HG03025 (cell line): ENCODE measurements around the gene CERS1.

Experiments
- ATAC-seq: cut with Tn5 transposase; IDR thresholded peaks from one replicate; pipeline ENCODE4 v1.9.1; 2021; ENCODE audit warnings: mild to moderate bottlenecking, moderate library complexity; ENCODE audit not compliant: unreplicated experiment, low FRiP score

The CERS1 gene

DNA sequence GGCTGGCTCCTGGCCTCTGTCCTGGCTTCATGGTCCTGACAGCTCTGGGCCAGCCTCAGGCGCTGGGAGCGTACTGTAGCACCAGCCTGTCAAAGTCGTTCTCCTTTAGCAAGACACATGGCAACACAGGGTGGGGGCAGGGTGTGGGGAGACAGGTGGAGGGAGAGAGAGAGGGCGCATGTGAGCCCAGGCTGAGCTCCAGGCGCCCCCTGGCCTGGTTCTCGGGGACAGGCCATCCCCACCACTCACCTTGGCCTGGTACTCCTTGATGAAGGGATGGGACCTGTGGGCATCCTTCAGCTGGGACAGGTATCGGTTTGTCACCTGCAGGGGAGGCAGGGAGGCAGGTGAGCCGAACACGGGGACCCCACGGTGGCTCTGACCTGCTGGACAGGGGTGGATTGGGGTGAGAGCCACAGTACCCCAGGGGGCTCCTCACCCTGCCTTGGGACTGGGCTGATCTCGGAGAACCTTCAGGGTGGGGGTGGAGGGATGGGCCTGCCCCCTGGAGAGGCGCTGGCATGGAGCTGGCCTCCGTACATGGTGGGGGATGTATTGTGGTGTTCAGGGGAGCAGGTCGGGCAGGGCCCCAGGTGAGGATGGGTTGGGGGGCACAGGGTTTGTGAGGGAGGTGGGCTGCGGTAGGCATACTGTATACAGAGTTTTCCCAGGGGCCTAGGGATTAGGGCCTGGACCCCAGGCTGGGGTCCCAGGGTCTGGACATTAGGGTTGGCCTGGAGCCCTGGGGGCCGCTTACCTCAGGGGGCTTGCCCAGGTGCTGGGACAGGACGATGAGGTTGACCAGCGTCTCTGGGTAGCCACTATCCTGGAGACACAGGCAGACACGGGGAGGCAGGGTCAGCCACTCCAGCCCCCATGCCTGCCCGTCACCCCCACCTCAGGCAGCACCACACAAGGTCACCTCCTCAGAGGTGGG lies 3.9 kb upstream of the CERS1 start:
- no peak for ATAC-seq

DNA sequence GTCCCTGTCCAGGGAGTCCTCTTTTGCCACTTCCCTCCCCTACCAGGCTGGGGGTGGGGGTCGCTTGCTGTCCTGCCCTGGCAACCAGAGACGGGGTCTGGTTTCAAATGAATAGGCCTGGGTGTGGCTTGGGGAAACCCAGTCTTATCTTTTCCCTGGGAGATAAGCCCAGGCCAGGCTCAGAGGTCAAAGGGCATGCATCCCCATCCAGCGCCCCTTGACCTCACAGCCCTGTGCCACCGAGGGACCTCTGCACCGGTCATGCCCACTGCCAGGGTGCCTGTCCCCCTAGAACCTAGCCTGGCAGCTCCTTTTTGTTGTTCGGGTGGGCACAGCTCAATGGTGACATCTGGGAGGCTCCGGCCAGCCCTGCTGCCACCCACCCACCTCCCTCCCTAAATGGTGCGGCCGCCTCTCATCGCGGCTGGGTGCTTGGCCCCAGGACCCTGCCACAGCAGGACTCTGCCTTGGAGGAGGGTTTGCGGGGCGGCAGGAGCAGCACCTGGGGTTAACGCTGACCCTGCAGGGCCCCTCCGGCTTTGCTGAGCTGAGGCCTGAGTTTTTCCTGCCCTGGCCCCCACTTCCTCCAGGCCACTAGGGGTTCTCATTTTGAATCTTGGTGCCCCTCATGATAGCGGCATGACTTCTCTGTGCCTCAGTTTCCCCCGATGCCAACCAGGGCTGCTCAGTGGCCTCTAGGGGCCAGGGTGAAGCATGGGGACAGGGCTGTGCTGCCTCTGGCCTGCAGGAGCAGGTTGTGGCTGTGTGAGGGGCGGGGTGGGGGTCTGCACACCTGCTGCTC lies 2.9 kb upstream of the CERS1 start:
- no peak for ATAC-seq

DNA sequence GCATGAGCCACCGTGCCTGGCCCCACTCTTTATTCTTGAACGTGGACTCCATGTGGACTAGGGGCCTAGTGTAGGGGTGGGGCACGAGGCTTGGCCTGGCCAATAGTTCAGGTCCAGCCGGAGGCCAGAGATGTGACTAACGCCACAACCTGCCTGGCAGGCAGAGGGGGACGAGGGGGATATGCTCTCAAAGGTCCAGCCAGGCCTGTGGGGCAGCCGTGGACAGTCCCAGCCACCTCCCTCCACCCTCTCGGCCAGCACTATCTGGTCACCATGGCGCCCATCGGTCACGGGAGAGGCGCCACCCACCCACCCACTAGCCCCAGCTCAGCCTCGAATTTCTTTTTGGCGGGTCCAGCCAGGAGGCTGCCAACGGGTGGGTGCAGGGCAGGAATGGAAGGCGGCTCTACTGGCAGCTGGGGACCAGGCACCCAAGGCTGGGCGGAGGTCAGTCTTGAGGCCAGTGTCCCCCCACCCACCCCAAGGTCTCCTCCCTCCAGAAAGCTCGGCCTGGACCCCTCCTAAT lies 2.2 kb upstream of the CERS1 start:
- ATAC-seq, result no peak

DNA sequence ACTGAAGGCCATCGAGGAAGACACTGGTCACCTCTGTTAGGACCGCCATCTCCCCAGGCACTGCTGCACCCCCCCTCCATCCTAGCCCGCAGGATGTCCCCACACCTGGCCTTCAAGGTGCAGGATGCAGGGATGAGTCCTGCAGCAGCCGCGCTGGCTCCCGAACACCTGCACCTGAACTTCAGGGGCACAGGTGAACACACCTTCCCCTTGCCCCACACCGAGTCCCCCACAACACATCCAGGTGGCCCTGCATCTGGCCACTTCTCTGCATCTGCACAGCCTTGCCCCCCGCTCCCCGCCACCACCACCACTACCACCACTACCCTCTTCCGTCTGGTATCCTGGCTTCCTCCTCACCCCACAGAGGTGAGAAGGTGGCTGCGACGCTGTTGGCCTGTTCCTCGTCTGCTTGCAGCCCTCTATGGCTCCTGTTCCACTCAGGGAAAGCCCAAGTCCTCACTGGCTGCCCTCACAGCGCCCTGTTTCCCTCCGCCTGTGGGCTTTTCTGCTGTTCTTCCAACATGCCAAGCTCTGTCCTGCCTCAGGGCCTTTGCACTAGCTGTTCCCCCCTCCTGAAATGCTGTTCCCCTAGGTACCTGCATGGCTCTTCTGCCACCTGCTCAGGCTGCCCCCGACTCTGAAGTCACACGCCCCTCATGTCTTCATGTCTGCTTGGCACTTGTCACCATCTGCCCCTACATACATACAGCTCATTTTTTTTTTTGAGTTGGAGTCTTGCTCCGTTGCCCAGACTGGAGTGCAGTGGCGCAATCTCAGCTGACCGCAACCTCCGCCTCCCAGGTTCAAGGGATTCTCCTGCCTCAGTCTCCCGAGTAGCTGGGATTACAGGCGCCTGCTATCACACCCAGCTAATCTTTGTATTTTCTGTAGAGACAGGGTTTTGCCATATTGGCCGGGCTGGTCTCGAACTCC lies 1.4 kb upstream of the CERS1 start:
- ATAC-seq, result no peak

DNA sequence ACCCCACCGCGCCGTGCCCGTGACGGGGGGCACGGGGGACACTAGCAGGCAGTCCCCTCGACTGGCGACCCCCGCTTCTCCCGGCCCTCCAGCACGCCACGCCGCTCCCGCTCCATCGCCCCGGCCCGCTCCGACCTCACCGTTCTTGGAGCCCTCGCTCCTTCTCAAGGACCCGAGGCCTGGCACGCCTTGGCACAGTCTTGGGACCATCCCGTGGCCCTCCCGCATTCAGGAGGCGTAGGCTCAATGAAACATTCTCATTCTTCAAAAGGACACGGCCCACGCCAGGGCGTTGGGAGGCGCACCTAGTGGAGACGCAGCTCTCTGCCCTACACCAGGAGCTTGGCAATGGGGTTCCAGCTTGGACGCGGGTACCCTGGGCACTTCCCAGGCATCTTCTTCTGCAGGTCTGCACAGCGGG lies 473 bp upstream of the CERS1 start:
- ATAC-seq, result no peak

DNA sequence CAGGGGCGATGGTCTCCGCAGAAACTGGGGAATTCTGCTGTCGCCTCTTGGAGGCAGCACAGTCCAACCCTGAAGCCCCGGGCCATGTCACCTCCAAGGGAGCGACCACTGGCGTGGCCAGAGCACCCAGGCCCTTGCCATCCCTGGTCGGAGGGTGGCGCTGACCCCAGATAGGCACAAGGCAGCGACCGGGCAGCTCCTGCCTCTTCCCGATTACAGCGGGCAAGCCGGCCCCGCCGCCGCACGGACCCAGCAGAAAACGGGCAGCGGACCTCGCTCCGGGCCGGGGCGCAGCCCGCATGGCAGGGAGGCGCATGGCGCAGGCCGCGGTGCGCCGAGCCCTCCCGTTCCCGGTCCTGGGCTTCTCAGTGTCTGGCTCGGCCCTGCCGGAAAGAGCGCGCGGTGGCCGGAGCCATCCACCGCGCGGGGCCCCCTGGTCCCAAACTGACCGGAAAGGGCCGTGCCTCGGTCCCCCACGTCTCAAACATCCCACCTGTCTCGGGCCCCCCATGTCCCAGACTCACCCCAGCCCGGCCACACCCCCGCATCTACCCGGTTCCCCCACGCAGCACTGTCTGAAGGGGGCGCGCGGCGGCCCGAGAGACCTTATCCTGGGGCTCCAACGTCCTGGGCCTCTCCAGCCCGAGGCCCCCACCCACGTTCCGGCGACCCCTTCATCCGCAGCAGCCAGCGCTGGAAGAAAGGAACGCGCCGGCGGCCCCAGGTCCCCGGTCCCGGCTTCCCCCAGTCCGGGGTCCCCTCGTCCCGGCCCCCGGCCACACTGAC lies 727 bp downstream of the CERS1 start:
- no peak for ATAC-seq

DNA sequence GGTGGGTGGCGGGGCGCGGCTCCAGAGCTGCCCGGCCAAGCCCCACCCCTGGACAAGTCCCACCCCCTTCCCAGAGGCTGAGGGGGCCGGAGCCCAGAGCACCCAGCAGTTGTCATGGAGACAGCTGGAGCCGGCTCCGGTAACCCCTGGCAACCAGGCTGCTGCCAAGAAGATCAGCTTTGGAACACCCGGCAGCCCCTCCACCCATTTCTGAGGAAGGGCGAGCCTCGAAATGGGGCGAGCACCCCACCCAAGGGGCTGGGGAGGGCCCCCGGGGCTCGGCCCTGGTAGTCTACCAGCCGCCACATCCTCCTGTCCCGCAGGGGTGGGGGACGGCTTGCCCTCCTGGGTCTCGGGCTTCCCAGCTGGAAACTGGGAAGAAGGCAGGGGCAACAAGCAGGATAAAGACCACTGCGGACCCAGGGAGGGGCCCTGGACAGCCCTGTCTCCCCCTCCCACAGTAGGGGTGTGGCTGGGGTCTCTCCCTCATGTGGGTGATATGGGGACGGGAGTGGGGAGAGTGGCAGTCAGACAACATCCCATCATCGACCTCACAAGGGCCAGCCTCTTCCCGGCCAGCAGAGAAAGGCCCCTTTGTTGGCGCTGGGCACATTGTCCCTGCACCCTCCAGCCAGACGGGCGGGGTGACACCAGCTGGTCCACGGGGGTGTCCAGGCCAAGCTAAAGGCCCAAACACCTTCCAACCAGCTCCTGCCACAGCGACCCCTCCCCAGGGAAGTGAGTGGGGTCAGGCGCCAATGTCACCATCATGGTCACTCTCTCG lies 1.5 kb downstream of the CERS1 start:
- no peak for ATAC-seq

DNA sequence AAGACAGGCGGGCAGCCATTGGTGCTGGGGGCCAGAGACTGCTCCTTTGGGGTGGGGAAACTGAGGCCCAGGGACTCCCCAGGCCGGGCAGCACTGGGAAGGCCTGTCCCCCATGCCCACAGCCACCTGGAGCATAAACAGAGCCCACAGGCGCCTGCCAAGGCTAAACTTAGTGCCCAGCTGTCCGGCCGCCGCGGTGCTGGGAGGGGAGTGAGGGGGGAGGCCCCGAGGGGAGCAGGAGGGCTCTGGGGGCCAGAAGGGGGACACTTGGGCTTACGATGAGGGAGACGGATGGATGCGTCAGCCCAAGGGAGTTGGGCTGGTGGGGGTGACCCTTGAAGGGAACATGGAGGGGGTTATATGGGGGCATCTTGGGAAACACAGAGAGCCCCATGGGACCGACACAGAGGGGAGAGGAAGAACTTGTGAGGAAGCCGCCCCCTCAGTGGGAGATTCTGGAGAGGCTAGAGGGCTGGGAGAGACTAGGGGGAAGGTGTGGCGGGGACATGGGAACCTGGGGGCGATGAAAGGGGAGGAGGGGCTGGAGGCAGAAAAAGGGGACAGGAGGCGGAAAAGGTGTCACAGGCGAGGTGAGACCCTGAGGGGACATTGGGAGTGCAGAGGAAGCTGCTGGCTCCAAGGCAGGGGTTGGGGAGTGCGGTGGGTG lies 2.2 kb downstream of the CERS1 start:
- ATAC-seq, result no peak

DNA sequence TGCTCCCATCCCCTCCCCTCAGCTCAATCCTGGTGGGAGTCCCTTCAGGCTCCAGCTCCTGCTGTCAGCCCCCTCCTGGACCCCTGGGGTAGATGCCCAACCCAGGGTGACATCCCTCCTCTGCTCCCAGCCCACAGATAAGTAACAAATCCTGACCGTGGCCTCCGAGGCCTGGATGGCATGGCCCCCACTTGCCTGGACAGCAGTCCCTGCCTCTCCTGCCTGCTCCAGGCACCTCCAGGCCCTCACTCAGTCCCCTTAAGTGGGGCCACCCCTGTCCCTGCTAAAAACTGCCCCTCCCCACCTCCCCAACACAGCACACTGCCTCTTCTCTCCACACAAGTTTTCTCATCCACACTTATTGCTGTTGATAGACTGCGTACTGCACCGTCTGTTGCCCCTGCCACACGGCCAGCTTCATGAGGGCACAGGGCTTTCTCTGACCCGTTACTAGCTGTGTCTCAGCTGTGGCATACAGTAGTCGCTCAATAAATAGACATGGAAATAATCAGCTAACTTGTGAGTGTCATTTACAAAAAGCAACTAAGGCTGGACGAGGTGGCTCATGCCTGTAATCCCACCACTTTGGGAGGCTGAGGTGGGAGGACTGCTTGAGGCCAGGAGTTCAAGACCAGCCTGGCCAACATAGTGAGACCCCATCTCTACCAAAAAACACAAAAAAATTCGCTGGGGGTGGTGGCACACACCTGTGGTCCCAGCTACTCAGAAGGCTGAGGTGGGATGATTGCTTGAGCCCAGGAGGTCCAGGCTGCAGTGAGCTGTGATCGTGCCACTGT lies 5.8 kb downstream of the CERS1 start:
- no peak for ATAC-seq

DNA sequence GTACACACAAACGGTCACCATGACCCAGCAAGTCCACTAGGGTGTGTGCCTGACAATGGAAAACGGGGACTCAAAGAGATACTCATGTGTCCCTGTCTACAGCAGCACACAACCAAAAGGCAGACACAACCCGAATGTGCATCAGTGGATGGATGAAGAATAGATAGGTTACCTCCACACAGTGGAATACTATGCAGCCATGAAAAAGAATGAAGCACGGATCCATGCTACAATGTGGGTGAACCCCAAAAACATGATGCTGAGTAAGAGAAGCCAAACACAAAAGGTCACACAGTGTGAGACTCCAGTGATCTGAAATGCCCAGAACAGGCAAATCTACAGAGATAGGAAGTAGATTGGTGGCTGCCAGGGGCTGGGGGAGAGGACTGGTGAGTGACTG lies 9.0 kb downstream of the CERS1 start:
- no peak for ATAC-seq

DNA sequence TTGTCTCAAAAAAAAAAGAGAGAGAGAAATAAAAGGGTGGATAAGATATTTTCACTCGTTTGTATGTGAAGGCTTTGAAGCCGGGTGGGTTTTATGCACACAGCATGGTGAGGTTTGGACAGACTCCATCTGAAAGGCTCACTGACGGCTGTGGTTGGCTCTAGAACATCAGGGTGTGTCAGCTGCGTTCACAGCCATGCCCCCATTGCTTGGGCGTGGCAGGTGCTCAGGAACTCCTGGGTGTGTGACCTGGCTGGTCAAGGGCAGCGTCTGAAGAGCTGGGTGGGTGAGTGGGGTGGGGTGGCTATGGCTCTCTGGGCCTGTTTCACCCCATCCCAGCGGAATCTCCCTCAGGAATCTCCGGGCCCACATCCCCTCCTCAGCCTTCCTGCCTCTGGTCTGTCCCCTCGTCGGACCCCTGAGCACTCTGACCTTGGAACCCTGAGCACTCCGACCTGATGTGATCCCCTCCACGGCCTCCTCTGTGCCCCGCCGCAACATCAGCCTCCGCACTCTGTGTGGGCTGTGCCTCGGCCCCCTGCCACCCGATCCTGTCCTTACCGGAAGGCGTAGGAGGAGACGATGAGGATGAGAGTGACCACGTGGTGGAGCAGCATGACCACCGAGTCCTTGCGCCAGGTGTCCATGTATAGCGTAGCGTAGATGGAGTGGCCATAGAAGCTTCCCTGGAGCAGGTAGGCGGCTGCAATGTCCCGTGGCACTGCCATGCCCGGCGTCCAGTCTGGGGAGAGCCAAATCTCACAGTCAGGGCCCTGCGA lies 12.2 kb downstream of the CERS1 start:
- no peak for ATAC-seq

DNA sequence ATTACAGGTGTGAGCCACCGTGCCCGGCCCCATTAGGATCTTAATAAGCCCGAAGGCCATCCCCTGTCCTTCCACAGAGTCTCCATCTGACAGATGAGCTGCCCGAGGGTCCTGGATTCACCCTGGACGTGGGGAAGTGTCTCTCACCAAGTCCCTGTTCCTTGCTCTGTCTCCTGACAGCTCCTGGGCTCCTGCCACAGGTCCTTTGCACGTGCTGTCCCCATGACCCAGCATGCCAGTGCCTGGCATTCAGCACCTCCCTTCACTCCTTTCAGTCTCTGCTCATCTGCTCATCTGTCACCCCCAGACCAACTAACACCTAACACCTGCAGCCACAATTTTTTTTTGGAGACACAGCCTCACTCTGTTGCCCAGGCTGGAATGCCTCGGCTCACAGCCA lies 14.5 kb downstream of the CERS1 start:
- ATAC-seq, result no peak

DNA sequence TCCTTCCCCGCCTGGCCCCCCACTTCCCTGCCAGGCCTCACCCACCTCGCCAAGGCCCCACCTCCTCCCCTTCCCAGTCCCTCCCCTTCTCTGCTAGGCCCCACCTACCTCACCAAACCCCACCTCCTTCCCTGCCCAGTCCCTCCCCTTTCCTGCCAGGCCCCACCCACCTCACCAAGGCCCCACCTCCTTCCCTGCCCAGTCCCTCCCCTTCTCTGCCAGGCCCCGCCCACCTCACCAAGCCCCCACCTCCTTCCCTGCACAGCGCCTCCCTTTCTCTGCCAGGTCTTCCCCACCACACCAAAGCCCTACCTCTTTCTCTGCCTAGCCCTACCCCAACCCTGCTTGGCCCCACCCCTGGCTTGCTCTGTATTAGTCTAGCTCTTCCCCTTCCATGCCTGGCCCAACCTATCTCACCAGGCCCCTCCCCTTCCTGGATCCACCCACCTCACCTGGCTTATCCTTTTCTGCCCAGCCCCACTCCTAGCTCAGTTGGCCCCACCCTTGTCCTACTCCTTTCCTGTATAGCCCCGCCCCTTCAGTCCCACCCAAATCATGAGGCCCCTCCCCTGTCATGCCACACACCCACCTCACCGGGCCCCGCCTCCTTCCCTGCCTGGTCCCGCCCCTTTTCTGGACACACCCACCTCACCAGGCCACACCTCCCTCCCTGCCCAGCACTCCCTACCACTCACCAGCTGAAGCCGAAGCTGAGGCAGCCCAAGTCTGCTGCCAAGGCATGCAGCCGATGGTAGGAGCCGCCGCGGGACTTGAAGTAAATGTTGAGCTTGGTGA lies 16.2 kb downstream of the CERS1 start:
- no peak for ATAC-seq

DNA sequence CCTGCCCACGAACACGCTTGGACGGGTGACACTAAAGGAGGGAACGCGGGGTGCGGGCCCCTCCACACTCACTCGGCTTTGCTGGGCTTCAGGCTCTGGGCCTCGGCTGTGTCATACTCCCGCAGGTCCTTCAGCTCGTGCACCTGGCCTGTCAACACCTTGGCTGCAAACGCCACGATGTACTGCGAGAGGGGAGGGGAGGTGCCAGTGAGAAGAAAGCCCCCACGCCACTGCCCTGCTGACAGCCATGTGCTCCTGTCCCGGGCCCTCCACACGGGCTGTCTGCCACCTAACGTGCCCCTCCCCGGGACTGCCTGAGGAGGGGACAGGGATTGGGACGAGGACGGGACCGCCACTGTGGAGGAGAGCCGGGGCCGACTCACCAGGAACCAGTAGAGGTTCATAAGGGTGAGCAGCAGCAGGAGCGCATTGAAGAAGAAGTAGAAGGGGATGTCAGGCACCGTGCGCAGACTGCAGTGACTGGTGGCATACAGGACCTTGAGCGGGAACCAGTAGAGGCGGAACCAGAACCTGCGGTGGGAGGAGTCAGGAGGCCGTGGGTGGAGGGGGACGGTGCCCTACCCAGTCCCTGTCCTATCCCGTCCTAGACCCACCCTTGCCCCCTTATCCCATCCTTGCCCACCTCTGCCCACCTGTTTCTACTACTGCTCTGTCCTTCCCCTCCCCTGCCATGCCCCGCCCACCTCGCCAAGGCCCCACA lies 16.9 kb downstream of the CERS1 start:
- ATAC-seq, result no peak

DNA sequence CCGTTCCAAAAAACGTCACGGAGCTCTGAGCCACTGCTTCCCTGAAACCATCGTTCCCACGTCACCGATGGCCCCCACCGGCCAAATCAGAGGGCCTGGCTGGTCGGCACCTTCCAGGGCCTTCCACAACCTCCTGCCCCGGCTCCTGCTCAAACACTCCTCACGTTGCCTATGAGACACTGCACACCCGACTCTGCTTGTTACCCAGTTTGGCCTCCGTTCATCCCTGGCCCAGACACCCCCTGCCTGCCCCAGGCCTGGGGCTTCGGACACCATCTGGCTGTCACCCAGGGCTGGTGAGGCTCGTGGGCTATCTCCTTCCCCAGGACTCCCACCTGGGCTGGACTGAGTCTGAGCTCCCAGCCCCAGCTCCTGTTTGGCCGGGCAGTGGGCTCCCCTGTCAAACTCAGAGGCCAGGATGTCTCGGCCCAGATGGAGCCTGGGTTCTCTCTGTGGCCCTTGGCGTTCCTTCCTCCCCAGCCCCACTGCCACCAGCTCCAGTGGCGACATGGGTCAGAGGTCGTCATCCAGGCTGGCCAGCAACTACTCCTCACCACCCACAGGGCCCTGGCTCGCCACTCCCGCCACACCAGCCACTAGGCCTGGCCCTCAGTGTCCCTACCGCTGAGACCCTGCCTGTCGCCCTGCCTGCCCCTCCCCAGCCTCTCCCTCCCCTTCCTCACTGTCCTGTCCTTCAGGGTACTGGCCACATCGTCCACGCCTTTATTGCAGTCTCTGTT lies 17.7 kb downstream of the CERS1 start:
- ATAC-seq, result no peak
